ENCODE measurements around the gene FAM110D. TPM values are rescaled to one million over a fixed set of nuclear protein-coding genes. Genes with fewer than 3 reads are reported as not detected.

FAM110D gene
- total RNA-seq, 1 donor from 2014 or later: not detected

DNA sequence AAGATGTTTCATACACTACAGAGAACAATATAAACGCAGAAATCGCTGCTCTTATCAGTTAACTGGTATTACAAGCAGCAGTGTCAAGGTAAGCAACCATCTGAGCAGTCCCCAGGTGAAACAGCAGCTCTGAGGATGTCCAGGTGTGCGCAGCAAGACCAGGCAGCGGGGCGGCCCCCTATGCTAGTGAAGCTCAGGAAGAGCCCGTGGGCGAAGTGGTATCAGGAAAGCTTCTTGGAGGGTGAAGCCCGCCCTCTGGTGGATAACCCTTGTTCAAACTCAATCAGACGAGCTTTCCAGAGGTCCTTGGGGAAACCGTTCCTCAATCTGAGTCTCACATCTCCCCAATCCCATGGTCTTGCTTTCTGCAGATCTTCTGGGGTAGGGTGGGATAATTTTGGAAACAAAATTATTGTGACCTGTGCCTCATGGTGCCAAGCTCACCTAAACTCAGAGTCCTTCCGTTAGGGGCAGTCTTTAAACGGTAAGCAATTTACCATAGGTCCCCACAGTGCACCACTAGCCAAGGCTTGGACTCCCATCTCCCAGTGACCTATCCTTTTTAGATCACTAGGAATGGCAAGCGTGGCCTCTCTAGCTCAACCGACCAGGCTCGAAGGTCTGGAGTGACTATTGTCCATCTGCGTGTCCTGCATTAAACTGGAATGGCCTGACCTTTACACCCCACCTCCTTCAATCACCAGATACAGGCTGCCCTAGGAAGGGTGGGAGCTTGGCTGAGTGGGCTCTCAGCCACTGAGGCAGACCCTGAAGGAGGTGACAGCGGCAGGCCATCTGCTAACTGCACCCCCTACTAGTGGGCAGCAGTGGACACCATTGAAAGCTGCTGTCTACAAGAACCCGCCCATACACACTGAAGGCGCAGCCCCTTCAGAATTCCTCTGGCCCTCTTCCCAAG lies 13.6 kb upstream of the FAM110D start:
- Mint-ChIP-seq H3K4me1 (ENCODE audit: low read depth) (peaks cover 8% of the 10 kb centered on the region), H3K4me3 (no peak overlapping the region), H3K36me3 (ENCODE audit: low read depth) (no peaks in the 10 kb centered on the region), H3K27ac (no peak overlapping the region), H3K27me3 (ENCODE audit: insufficient read depth) (peaks cover 24% of the 10 kb centered on the region), H3K9me3 (no peaks in the 10 kb centered on the region)
- peak; percentile 66 for DNase-seq (ENCODE audit: low spot score)
- intact Hi-C loops (cut with micrococcal nuclease): loop anchor here (1.0 kb wide), 4 partner anchors 19 to 109 kb away; partner anchors contain the start of gene PDIK1L

DNA sequence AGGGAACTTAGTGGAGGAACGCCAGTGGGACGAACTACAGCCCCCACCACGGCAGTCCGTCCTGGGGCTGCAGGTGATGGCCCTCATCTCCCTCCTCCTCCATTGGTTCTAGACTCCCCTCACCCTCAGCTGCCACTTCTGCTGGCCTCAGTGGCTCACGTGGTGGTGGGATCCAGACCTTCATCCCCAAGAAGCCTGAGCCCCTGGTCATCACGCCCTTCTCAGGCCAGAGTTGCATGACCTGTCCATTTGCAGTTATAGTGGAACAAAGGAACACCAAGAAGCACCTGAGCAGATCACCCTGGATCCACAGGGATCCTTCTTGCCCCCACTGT lies 13.0 kb upstream of the FAM110D start:
- intact Hi-C loops (cut with micrococcal nuclease): loop anchor here (1.0 kb wide), 4 partner anchors 20 to 110 kb away; partner anchors contain the start of gene PDIK1L
- peaks cover 8% of the 10 kb centered on the region for H3K4me1 Mint-ChIP-seq (ENCODE audit: low read depth)
- H3K9me3 Mint-ChIP-seq: no peaks in the 10 kb centered on the region
- no peak overlapping the region for H3K27ac Mint-ChIP-seq
- H3K36me3 Mint-ChIP-seq (ENCODE audit: low read depth): no peaks in the 10 kb centered on the region
- H3K27me3 Mint-ChIP-seq (ENCODE audit: insufficient read depth): peaks cover 27% of the 10 kb centered on the region
- H3K4me3 Mint-ChIP-seq: no peak overlapping the region
- no peak for DNase-seq (ENCODE audit: low spot score)

DNA sequence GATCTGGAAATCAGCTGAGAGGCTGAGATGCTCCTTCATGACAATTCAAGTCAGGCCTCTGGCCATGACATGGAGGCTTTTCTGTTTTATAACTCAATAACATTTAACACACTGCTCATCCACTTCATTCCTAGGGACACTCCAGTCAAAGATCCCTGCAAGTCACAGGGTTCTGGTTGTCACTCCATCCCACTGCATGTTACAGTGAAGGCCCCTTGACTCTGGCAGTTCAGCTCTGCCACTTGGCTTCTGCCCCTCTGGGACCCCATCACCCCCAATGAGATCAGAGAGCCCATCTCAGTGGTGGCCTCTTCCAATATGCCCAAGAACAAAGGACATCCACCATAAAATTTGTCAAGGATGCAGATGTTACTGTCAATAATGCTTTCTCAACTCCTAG lies 10.0 kb upstream of the FAM110D start:
- H3K4me3 Mint-ChIP-seq: no peak overlapping the region
- H3K27me3 Mint-ChIP-seq (ENCODE audit: insufficient read depth): peaks cover 45% of the 10 kb centered on the region
- no peaks in the 10 kb centered on the region for H3K36me3 Mint-ChIP-seq (ENCODE audit: low read depth)
- DNase-seq (ENCODE audit: low spot score): no peak
- intact Hi-C loops (cut with micrococcal nuclease): no loop called here
- peaks cover 8% of the 10 kb centered on the region for H3K4me1 Mint-ChIP-seq (ENCODE audit: low read depth)
- no peak overlapping the region for H3K27ac Mint-ChIP-seq
- H3K9me3 Mint-ChIP-seq: no peaks in the 10 kb centered on the region

DNA sequence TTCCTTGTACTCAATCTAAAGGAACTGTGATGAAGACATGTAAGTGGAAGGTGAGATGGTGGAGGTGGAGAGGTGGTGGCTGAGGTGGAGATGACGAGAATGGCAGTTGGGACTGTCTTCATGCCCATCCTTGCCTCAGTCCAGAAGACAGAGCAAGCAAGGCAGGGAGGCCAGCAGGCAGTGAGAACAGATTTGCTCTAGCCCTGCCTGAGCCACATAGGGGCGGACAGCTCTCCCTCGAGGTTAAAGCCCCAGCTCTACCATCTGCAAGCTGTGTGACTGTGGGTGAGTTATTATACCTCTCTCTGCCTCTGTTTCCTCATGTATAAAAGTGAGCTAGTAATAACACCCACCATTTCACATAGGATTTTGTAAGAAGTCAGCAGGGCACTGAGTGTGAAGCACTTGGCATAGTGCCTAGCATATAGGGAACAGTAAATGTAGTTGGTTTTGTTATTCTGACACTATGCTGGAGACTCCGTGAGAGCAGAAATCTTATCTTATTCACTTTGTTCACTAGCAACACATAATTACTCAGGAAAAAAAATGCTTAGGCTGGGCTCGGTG lies 4.8 kb upstream of the FAM110D start:
- Mint-ChIP-seq H3K4me1 (ENCODE audit: low read depth) (no peaks in the 10 kb centered on the region), H3K36me3 (ENCODE audit: low read depth) (no peaks in the 10 kb centered on the region), H3K27ac (no peak overlapping the region), H3K27me3 (ENCODE audit: insufficient read depth) (peaks cover 70% of the 10 kb centered on the region), H3K9me3 (no peaks in the 10 kb centered on the region), H3K4me3 (no peak overlapping the region)
- intact Hi-C loops (cut with micrococcal nuclease): no loop called here
- no peak for DNase-seq (ENCODE audit: low spot score)

GRCh38 chr1:26154750-26155149 lies 4.1 kb upstream of the FAM110D start:
- H3K9me3 Mint-ChIP-seq: no peaks in the 10 kb centered on the region
- intact Hi-C loops (cut with micrococcal nuclease): no loop called here
- no peaks in the 10 kb centered on the region for H3K4me1 Mint-ChIP-seq (ENCODE audit: low read depth)
- H3K4me3 Mint-ChIP-seq: no peak overlapping the region
- DNase-seq (ENCODE audit: low spot score): no peak
- no peaks in the 10 kb centered on the region for H3K36me3 Mint-ChIP-seq (ENCODE audit: low read depth)
- no peak overlapping the region for H3K27ac Mint-ChIP-seq
- H3K27me3 Mint-ChIP-seq (ENCODE audit: insufficient read depth): peaks cover 69% of the 10 kb centered on the region

- H3K9me3 Mint-ChIP-seq: no peaks in the 10 kb centered on the region
- DNase-seq (ENCODE audit: low spot score): no peak
- intact Hi-C loops (cut with micrococcal nuclease): no loop called here
- no peaks in the 10 kb centered on the region for H3K4me1 Mint-ChIP-seq (ENCODE audit: low read depth)
- no peaks in the 10 kb centered on the region for H3K36me3 Mint-ChIP-seq (ENCODE audit: low read depth)
- H3K4me3 Mint-ChIP-seq: no peak overlapping the region
- peaks cover 71% of the 10 kb centered on the region for H3K27me3 Mint-ChIP-seq (ENCODE audit: insufficient read depth)
- no peak overlapping the region for H3K27ac Mint-ChIP-seq
These were observed 3.3 kb upstream of the FAM110D start for GRCh38 chr1:26155370-26156284.

DNA sequence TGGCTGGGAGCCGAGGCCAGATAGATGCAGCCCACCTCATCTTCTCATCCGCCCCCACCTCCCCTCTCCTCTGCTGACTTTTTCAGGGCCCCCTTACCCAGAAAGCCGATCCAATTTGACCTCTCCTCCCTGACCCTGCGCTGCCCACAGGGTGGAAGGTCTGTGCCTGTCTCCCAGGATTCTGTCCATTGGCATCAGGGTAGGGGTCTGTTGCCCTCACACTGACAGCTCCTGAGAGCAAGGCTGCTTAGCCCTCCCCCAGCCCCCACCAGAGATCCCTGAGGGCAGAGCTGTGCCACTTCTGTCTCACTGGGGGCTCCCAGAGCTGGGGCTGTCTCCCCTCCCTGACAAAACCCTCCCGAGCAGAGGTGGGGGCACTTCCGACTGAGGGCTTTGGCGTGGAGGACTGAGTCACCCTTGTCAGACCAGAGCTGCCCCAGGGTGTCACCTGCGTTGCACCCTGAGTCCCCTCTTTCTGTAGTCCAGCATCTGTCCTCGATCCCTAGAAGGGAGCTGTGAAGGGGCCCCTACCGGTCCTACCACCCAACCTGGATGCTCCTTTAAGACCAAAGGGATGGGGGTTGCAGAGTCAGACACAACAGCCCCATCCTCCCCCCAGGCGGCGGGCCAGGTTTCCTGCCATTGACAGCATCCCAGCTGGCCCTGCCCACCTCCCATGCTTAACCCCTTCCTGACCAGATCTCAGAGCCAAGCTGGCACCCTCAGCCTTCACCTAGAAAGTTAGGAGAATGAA lies 2.4 kb upstream of the FAM110D start:
- Mint-ChIP-seq H3K4me3 (no peak overlapping the region), H3K27me3 (ENCODE audit: insufficient read depth) (peaks cover 71% of the 10 kb centered on the region), H3K9me3 (no peaks in the 10 kb centered on the region), H3K27ac (no peak overlapping the region), H3K36me3 (ENCODE audit: low read depth) (no peaks in the 10 kb centered on the region), H3K4me1 (ENCODE audit: low read depth) (no peaks in the 10 kb centered on the region)
- DNase-seq (ENCODE audit: low spot score): no peak
- intact Hi-C loops (cut with micrococcal nuclease): no loop called here

DNA sequence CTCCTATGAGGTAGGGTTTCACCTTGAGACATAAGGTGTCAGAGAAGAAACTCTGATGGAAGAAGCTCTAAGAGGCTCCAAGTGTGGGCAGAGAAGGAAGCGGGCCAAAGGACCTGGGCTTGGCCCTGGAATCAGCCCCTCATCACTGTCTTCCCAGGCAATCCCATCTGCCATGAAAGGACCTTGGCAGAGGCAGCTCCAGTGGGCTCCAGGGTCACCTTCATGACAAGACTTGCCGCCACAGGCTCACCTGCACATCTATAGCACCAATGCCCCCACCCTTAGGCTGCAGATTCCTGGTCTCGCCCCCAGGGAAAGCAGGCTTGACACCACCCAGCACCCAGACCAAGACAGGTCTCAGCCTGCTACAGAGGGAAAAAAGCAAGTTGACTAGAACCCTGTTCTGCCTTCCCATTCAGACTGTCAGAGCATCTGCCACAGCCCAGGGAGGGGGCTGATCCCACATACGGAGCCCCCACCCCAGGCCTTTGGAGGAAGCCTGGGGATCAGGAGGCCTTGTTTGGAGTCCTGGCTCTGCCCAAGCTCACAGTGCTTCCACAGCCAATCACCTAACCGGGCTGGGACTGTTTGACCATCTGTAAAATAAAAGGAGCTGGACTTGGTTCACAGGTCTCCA lies 490 bp upstream of the FAM110D start:
- Mint-ChIP-seq H3K27ac (no peak overlapping the region), H3K36me3 (ENCODE audit: low read depth) (no peaks in the 10 kb centered on the region), H3K4me1 (ENCODE audit: low read depth) (peaks cover 5% of the 10 kb centered on the region), H3K27me3 (ENCODE audit: insufficient read depth) (peaks cover 63% of the 10 kb centered on the region), H3K9me3 (no peaks in the 10 kb centered on the region), H3K4me3 (no peak overlapping the region)
- no peak for DNase-seq (ENCODE audit: low spot score)
- intact Hi-C loops (cut with micrococcal nuclease): no loop called here

- peaks cover under 1% of the 10 kb centered on the region for H3K36me3 Mint-ChIP-seq (ENCODE audit: low read depth)
- peaks cover 5% of the 10 kb centered on the region for H3K4me1 Mint-ChIP-seq (ENCODE audit: low read depth)
- no peak overlapping the region for H3K4me3 Mint-ChIP-seq
- intact Hi-C loops (cut with micrococcal nuclease): no loop called here
- H3K27ac Mint-ChIP-seq: no peak overlapping the region
- H3K9me3 Mint-ChIP-seq: no peaks in the 10 kb centered on the region
- DNase-seq (ENCODE audit: low spot score): no peak
- H3K27me3 Mint-ChIP-seq (ENCODE audit: insufficient read depth): peaks cover 63% of the 10 kb centered on the region
These were observed 812 bp downstream of the FAM110D start for GRCh38 chr1:26159743-26160039.

DNA sequence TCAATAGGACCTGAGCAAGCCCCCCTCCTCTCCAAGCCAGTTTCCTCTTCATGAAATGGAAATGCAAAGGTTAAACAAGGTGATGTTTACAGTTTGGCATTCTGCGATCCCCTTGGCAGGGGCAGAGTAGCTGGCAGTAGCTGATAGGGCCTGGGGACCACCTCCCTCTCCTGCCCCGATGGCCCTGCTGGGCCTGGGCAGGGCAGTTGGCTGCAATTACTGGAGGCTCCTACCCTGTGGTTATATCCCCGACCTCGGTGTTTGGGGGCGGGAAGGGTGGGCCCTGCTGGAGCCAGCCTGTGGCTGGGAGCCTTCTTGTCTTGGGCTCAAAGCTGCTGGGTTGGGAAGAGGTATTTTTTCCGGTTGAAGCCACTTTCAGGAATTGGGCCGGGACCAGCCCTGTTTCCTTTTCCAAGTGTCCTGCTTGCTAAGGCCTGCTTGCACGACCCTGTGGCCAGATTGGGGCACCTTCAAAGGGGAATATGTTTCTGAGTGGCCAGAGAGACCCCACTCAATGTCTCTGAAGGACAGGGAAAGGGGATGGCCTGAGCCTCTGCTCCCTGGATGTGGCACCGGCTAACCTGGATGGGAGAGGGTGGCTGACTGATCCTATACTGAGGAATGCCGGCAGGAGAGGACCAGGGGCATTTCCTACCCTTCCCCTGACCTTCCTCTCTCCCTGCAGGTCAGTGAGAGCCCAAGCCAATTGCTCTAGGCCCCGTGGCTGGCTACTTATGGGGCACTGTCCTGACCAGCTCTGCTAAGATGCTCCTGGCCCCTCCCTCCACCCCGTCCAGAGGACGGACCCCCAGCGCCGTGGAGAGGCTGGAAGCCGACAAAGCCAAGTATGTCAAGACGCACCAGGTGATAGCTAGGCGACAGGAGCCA lies 1.9 kb downstream of the FAM110D start:
- Mint-ChIP-seq H3K36me3 (ENCODE audit: low read depth) (peaks cover 2% of the 10 kb centered on the region), H3K4me3 (no peak overlapping the region), H3K27ac (no peak overlapping the region), H3K9me3 (no peaks in the 10 kb centered on the region), H3K4me1 (ENCODE audit: low read depth) (peaks cover 12% of the 10 kb centered on the region), H3K27me3 (ENCODE audit: insufficient read depth) (peaks cover 55% of the 10 kb centered on the region)
- intact Hi-C loops (cut with micrococcal nuclease): no loop called here
- no peak for DNase-seq (ENCODE audit: low spot score)

GRCh38 chr1:26161415-26162219 lies 2.7 kb downstream of the FAM110D start:
- Mint-ChIP-seq H3K36me3 (ENCODE audit: low read depth) (peaks cover 2% of the 10 kb centered on the region), H3K4me3 (peak overlapping the region; percentile 56), H3K27me3 (ENCODE audit: insufficient read depth) (peaks cover 50% of the 10 kb centered on the region), H3K27ac (no peak overlapping the region), H3K4me1 (ENCODE audit: low read depth) (peaks cover 18% of the 10 kb centered on the region), H3K9me3 (no peaks in the 10 kb centered on the region)
- intact Hi-C loops (cut with micrococcal nuclease): no loop called here
- no peak for DNase-seq (ENCODE audit: low spot score)

Data from activated T-helper 1 cell treated with anti-CD3 and anti-CD28 coated beads, Interleukin-12 subunit alpha, Interleukin-12 subunit beta, Interleukin-2, Interleukin-4 antibody, amounts not matched to agents 30 ng/mL and 10 ng/mL and 1 ng/mL, durations not matched to agents 14 hours and 24 hours and 36 hours (primary cell).